GM23338 (cell line): ENCODE results near the gene RAB11FIP4. TPM values are rescaled to one million over a fixed set of nuclear protein-coding genes. Genes with fewer than 3 reads are reported as not detected.
A peak's percentile ranks its signal among the peaks of the same experiment; 100 is the strongest.

Source experiments
- ATAC-seq: fragments of 200-7000 bp; cut with Tn5 transposase; 3 replicates; pipeline ENCODE4 v1.9.1; 2020
- DNase-seq: peaks from one replicate; pipeline ENCODE4 v3.0.0-alpha.2; 2015; ENCODE audit warnings: low spot score
- H2AFZ ChIP-seq: fragments of 200-600 bp; sonication (generic); 2 replicates; pipeline ENCODE4 v1.8.0; 2016; ENCODE audit warnings: antibody characterized with exemption, mild to moderate bottlenecking, moderate library complexity
- H3F3A ChIP-seq: fragments of 200-600 bp; sonication (generic); replicated peaks from 2 replicates; pipeline ENCODE4 v1.8.0; 2017; ENCODE audit warnings: antibody characterized with exemption, mixed run types, low read depth
- H3K27ac ChIP-seq: fragments of 200-600 bp; sonication (generic); 2 replicates; pipeline ENCODE4 v1.6.1; 2016; ENCODE audit warnings: low read depth
- H3K27me3 ChIP-seq: fragments of 200-600 bp; sonication (generic); 2 replicates; pipeline ENCODE4 v1.8.0; 2016; ENCODE audit warnings: mild to moderate bottlenecking, mixed run types, moderate library complexity; ENCODE audit not compliant: insufficient read depth
- H3K36me3 ChIP-seq: fragments of 200-600 bp; sonication (generic); 2 replicates; pipeline ENCODE4 v1.8.0; 2016; ENCODE audit warnings: mild to moderate bottlenecking; ENCODE audit not compliant: insufficient read depth
- H3K4me1 ChIP-seq: fragments of 200-600 bp; sonication (generic); 2 replicates; pipeline ENCODE4 v1.8.0; 2016; ENCODE audit warnings: mild to moderate bottlenecking, moderate library complexity; ENCODE audit not compliant: insufficient read depth
- H3K4me2 ChIP-seq: fragments of 200-600 bp; sonication (generic); 2 replicates; pipeline ENCODE4 v1.7.1; 2017; ENCODE audit warnings: mixed run types
- H3K4me3 ChIP-seq: fragments of 200-600 bp; sonication (generic); 2 replicates; pipeline ENCODE4 v1.6.1; 2016; ENCODE audit warnings: mixed run types
- H3K79me2 ChIP-seq: fragments of 200-600 bp; sonication (generic); replicated peaks from 2 replicates; pipeline ENCODE4 v1.8.0; 2017; ENCODE audit warnings: mild to moderate bottlenecking; ENCODE audit not compliant: insufficient read depth
- H3K9me2 ChIP-seq: fragments of 200-600 bp; sonication (generic); 2 replicates; pipeline ENCODE4 v1.8.0; 2017; ENCODE audit not compliant: insufficient read depth
- H4K20me1 ChIP-seq: fragments of 200-600 bp; sonication (generic); replicated peaks from 2 replicates; pipeline ENCODE4 v1.8.0; 2017; ENCODE audit warnings: mild to moderate bottlenecking; ENCODE audit not compliant: insufficient read depth
- H3K27ac Mint-ChIP-seq: 2 replicates; pipeline ENCODE4 v1.8.0; 2020; ENCODE audit warnings: inconsistent platforms, mild to moderate bottlenecking, moderate library complexity, mixed read lengths
- H3K27me3 Mint-ChIP-seq: 3 replicates; pipeline ENCODE4 v1.8.0; 2022; ENCODE audit warnings: low read depth, mild to moderate bottlenecking, moderate library complexity, mixed read lengths, inconsistent platforms; ENCODE audit not compliant: insufficient read depth, poor library complexity
- H3K36me3 Mint-ChIP-seq: 3 replicates; pipeline ENCODE4 v1.8.0; 2021; ENCODE audit warnings: low read depth, mild to moderate bottlenecking, inconsistent platforms, moderate library complexity, mixed read lengths
- H3K4me1 Mint-ChIP-seq: 3 replicates; pipeline ENCODE4 v1.8.0; 2020; ENCODE audit warnings: mild to moderate bottlenecking, inconsistent platforms, mixed read lengths
- H3K4me3 Mint-ChIP-seq: 3 replicates; pipeline ENCODE4 v1.8.0; 2021; ENCODE audit warnings: moderate library complexity, mild to moderate bottlenecking, inconsistent platforms, mixed read lengths
- H3K9me3 Mint-ChIP-seq: 3 replicates; pipeline ENCODE4 v1.8.0; 2020; ENCODE audit warnings: moderate library complexity, mild to moderate bottlenecking, inconsistent platforms, mixed read lengths
- CTCF ChIP-seq, 2 experiments: fragments of 200-600 bp in 1 of 2; sonication (generic) in 1 of 2; conservative IDR thresholded peaks; 2 replicates each; pipeline versions ENCODE4 v1.5.1 to v1.6.1; 2016 to 2017; ENCODE audit warnings: antibody characterized with exemption in 2 of 2, low read depth in 2 of 2, mild to moderate bottlenecking in 2 of 2, moderate library complexity in 1 of 2
- EZH2 ChIP-seq: fragments of 200-600 bp; sonication (generic); IDR thresholded peaks from one replicate; pipeline ENCODE4 v1.8.0; 2017; ENCODE audit warnings: antibody characterized with exemption, mild to moderate bottlenecking, low read depth; ENCODE audit not compliant: unreplicated experiment
- EZH2phosphoT487 ChIP-seq: fragments of 200-600 bp; sonication (generic); IDR thresholded peaks from one replicate; pipeline ENCODE4 v1.8.1; 2018; ENCODE audit warnings: antibody characterized with exemption; ENCODE audit not compliant: unreplicated experiment
- ZNF331 ChIP-seq: fragments of 250-450 bp; sonication (Bioruptor Pico); IDR thresholded peaks from 2 replicates; pipeline ENCODE4 v1.5.0; 2020; ENCODE audit warnings: low read depth, mild to moderate bottlenecking, moderate library complexity
- polyA plus RNA-seq: library from polyadenylated mRNA; unstranded; fragments of >200 nt; fragmentation: Nextera tagmentation; extraction: Ambion mirVana; gene quantifications from 2 replicates; pipeline ENCODE4 v1.2.1, GENCODE V29; 2016
- total RNA-seq: library from RNA; depleted of rRNA; stranded (reverse); fragments of >200 nt; shearing (Covaris generic); gene quantifications from 2 replicates; pipeline ENCODE4 v1.2.3, GENCODE V29; 2014
- TF ChIP-seq, protein P1 (sequence below): fragments of 250-450 bp; sonication (Bioruptor Pico); IDR thresholded peaks from 2 replicates; pipeline ENCODE4 v1.5.0; 2020; ENCODE audit warnings: mild to moderate bottlenecking, moderate library complexity

Gene RAB11FIP4
- total and polyA plus RNA-seq, 2 experiments from 2014 or later = 26.0 to 65.6 TPM

GRCh38 chr17:31540602-31541307 lies 149.3 kb downstream of the RAB11FIP4 start (continued):
- no peak for TF ChIP-seq CTCF (conservative IDR thresholded peaks at IDR 0.05; ENCODE audit: low read depth in 2 of 2)
- TF ChIP-seq EZH2 = no peak
- TF ChIP-seq ZNF331 (CRISPR knock-in tag) = no peak
- TF ChIP-seq, protein P1, sequence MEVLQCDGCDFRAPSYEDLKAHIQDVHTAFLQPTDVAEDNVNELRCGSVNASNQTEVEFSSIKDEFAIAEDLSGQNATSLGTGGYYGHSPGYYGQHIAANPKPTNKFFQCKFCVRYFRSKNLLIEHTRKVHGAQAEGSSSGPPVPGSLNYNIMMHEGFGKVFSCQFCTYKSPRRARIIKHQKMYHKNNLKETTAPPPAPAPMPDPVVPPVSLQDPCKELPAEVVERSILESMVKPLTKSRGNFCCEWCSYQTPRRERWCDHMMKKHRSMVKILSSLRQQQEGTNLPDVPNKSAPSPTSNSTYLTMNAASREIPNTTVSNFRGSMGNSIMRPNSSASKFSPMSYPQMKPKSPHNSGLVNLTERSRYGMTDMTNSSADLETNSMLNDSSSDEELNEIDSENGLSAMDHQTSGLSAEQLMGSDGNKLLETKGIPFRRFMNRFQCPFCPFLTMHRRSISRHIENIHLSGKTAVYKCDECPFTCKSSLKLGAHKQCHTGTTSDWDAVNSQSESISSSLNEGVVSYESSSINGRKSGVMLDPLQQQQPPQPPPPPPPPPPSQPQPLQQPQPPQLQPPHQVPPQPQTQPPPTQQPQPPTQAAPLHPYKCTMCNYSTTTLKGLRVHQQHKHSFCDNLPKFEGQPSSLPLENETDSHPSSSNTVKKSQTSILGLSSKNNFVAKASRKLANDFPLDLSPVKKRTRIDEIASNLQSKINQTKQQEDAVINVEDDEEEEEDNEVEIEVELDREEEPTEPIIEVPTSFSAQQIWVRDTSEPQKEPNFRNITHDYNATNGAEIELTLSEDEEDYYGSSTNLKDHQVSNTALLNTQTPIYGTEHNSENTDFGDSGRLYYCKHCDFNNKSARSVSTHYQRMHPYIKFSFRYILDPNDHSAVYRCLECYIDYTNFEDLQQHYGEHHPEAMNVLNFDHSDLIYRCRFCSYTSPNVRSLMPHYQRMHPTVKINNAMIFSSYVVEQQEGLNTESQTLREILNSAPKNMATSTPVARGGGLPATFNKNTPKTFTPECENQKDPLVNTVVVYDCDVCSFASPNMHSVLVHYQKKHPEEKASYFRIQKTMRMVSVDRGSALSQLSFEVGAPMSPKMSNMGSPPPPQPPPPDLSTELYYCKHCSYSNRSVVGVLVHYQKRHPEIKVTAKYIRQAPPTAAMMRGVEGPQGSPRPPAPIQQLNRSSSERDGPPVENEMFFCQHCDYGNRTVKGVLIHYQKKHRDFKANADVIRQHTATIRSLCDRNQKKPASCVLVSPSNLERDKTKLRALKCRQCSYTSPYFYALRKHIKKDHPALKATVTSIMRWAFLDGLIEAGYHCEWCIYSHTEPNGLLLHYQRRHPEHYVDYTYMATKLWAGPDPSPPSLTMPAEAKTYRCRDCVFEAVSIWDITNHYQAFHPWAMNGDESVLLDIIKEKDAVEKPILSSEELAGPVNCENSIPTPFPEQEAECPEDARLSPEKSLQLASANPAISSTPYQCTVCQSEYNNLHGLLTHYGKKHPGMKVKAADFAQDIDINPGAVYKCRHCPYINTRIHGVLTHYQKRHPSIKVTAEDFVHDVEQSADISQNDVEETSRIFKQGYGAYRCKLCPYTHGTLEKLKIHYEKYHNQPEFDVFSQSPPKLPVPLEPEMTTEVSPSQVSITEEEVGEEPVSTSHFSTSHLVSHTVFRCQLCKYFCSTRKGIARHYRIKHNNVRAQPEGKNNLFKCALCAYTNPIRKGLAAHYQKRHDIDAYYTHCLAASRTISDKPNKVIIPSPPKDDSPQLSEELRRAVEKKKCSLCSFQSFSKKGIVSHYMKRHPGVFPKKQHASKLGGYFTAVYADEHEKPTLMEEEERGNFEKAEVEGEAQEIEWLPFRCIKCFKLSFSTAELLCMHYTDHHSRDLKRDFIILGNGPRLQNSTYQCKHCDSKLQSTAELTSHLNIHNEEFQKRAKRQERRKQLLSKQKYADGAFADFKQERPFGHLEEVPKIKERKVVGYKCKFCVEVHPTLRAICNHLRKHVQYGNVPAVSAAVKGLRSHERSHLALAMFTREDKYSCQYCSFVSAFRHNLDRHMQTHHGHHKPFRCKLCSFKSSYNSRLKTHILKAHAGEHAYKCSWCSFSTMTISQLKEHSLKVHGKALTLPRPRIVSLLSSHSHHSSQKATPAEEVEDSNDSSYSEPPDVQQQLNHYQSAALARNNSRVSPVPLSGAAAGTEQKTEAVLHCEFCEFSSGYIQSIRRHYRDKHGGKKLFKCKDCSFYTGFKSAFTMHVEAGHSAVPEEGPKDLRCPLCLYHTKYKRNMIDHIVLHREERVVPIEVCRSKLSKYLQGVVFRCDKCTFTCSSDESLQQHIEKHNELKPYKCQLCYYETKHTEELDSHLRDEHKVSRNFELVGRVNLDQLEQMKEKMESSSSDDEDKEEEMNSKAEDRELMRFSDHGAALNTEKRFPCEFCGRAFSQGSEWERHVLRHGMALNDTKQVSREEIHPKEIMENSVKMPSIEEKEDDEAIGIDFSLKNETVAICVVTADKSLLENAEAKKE = no peak
- no peak for TF ChIP-seq EZH2phosphoT487

- H3K27ac Mint-ChIP-seq = no peak overlapping the region
- H3K4me3 ChIP-seq = no peak overlapping the region
- H3K27me3 ChIP-seq = no peaks in the 10 kb centered on the region
- H2AFZ ChIP-seq = no peak overlapping the region
- H3K4me1 Mint-ChIP-seq = no peaks in the 10 kb centered on the region; the same call in 2 of the 3 replicates
- no peak overlapping the region for H3K27ac ChIP-seq
- DNase-seq (peak; percentile 45), ATAC-seq (peak; percentile 92)
- H3K4me3 Mint-ChIP-seq = no peak overlapping the region
- peaks cover 4% of the 10 kb centered on the region; the same call in 2 of the 3 replicates for H3K36me3 Mint-ChIP-seq
- no peaks in the 10 kb centered on the region for H3K9me3 Mint-ChIP-seq
- H3F3A ChIP-seq = no peaks in the 10 kb centered on the region
- H3K4me1 ChIP-seq = no peaks in the 10 kb centered on the region
- no peaks in the 10 kb centered on the region for H3K36me3 ChIP-seq
- no peaks in the 10 kb centered on the region for H3K79me2 ChIP-seq
- no peaks in the 10 kb centered on the region for H3K9me2 ChIP-seq
- no peak overlapping the region for H3K4me2 ChIP-seq
- H4K20me1 ChIP-seq = no peaks in the 10 kb centered on the region
- H3K27me3 Mint-ChIP-seq = peaks cover 2% of the 10 kb centered on the region
- TF ChIP-seq, protein P1 = no peak
Measured at GRCh38 chr17:31541559-31541958, 150.1 kb downstream of the RAB11FIP4 start.
